GM23338 (cell line): ENCODE measurements around the gene GRAMD4. TPM values are rescaled to one million over a fixed set of nuclear protein-coding genes. Genes with fewer than 3 reads are reported as not detected.

ENCODE experiments used
- ATAC-seq: fragments of 200-7000 bp; cut with Tn5 transposase; 3 replicates; pipeline ENCODE4 v1.9.1; 2020
- DNase-seq: peaks from one replicate; pipeline ENCODE4 v3.0.0-alpha.2; 2015; ENCODE audit warnings: low spot score
- H2AFZ ChIP-seq: fragments of 200-600 bp; sonication (generic); 2 replicates; pipeline ENCODE4 v1.8.0; 2016; ENCODE audit warnings: antibody characterized with exemption, mild to moderate bottlenecking, moderate library complexity
- H3F3A ChIP-seq: fragments of 200-600 bp; sonication (generic); replicated peaks from 2 replicates; pipeline ENCODE4 v1.8.0; 2017; ENCODE audit warnings: antibody characterized with exemption, mixed run types, low read depth
- H3K27ac ChIP-seq: fragments of 200-600 bp; sonication (generic); 2 replicates; pipeline ENCODE4 v1.6.1; 2016; ENCODE audit warnings: low read depth
- H3K27me3 ChIP-seq: fragments of 200-600 bp; sonication (generic); 2 replicates; pipeline ENCODE4 v1.8.0; 2016; ENCODE audit warnings: mild to moderate bottlenecking, mixed run types, moderate library complexity; ENCODE audit not compliant: insufficient read depth
- H3K36me3 ChIP-seq: fragments of 200-600 bp; sonication (generic); 2 replicates; pipeline ENCODE4 v1.8.0; 2016; ENCODE audit warnings: mild to moderate bottlenecking; ENCODE audit not compliant: insufficient read depth
- H3K4me1 ChIP-seq: fragments of 200-600 bp; sonication (generic); 2 replicates; pipeline ENCODE4 v1.8.0; 2016; ENCODE audit warnings: mild to moderate bottlenecking, moderate library complexity; ENCODE audit not compliant: insufficient read depth
- H3K4me2 ChIP-seq: fragments of 200-600 bp; sonication (generic); 2 replicates; pipeline ENCODE4 v1.7.1; 2017; ENCODE audit warnings: mixed run types
- H3K4me3 ChIP-seq: fragments of 200-600 bp; sonication (generic); 2 replicates; pipeline ENCODE4 v1.6.1; 2016; ENCODE audit warnings: mixed run types
- H3K79me2 ChIP-seq: fragments of 200-600 bp; sonication (generic); replicated peaks from 2 replicates; pipeline ENCODE4 v1.8.0; 2017; ENCODE audit warnings: mild to moderate bottlenecking; ENCODE audit not compliant: insufficient read depth
- H3K9me2 ChIP-seq: fragments of 200-600 bp; sonication (generic); 2 replicates; pipeline ENCODE4 v1.8.0; 2017; ENCODE audit not compliant: insufficient read depth
- H4K20me1 ChIP-seq: fragments of 200-600 bp; sonication (generic); replicated peaks from 2 replicates; pipeline ENCODE4 v1.8.0; 2017; ENCODE audit warnings: mild to moderate bottlenecking; ENCODE audit not compliant: insufficient read depth
- H3K27ac Mint-ChIP-seq: 2 replicates; pipeline ENCODE4 v1.8.0; 2020; ENCODE audit warnings: inconsistent platforms, mild to moderate bottlenecking, moderate library complexity, mixed read lengths
- H3K27me3 Mint-ChIP-seq: 3 replicates; pipeline ENCODE4 v1.8.0; 2022; ENCODE audit warnings: low read depth, mild to moderate bottlenecking, moderate library complexity, mixed read lengths, inconsistent platforms; ENCODE audit not compliant: insufficient read depth, poor library complexity
- H3K36me3 Mint-ChIP-seq: 3 replicates; pipeline ENCODE4 v1.8.0; 2021; ENCODE audit warnings: low read depth, mild to moderate bottlenecking, inconsistent platforms, moderate library complexity, mixed read lengths
- H3K4me1 Mint-ChIP-seq: 3 replicates; pipeline ENCODE4 v1.8.0; 2020; ENCODE audit warnings: mild to moderate bottlenecking, inconsistent platforms, mixed read lengths
- H3K4me3 Mint-ChIP-seq: 3 replicates; pipeline ENCODE4 v1.8.0; 2021; ENCODE audit warnings: moderate library complexity, mild to moderate bottlenecking, inconsistent platforms, mixed read lengths
- H3K9me3 Mint-ChIP-seq: 3 replicates; pipeline ENCODE4 v1.8.0; 2020; ENCODE audit warnings: moderate library complexity, mild to moderate bottlenecking, inconsistent platforms, mixed read lengths
- EZH2 ChIP-seq: fragments of 200-600 bp; sonication (generic); IDR thresholded peaks from one replicate; pipeline ENCODE4 v1.8.0; 2017; ENCODE audit warnings: antibody characterized with exemption, mild to moderate bottlenecking, low read depth; ENCODE audit not compliant: unreplicated experiment
- EZH2phosphoT487 ChIP-seq: fragments of 200-600 bp; sonication (generic); IDR thresholded peaks from one replicate; pipeline ENCODE4 v1.8.1; 2018; ENCODE audit warnings: antibody characterized with exemption; ENCODE audit not compliant: unreplicated experiment
- JUNB ChIP-seq: IDR thresholded peaks from one replicate; pipeline ENCODE4 v1.6.1; 2016; ENCODE audit warnings: antibody characterized with exemption; ENCODE audit not compliant: unreplicated experiment
- NANOG ChIP-seq: IDR thresholded peaks from 2 replicates; pipeline ENCODE4 v1.6.1; 2016; ENCODE audit warnings: antibody characterized with exemption, borderline replicate concordance
- POLR2AphosphoS5 ChIP-seq: IDR thresholded peaks from 2 replicates; pipeline ENCODE4 v1.6.1; 2016; ENCODE audit warnings: antibody characterized with exemption, low read depth
- STAT1 ChIP-seq: IDR thresholded peaks from one replicate; pipeline ENCODE4 v1.6.1; 2016; ENCODE audit warnings: antibody characterized with exemption; ENCODE audit not compliant: unreplicated experiment
- ZNF114 ChIP-seq: fragments of 250-450 bp; sonication (Bioruptor Pico); IDR thresholded peaks from 2 replicates; pipeline ENCODE4 v1.5.0; 2020; ENCODE audit warnings: mild to moderate bottlenecking, moderate library complexity
- ZNF331 ChIP-seq: fragments of 250-450 bp; sonication (Bioruptor Pico); IDR thresholded peaks from 2 replicates; pipeline ENCODE4 v1.5.0; 2020; ENCODE audit warnings: low read depth, mild to moderate bottlenecking, moderate library complexity
- polyA plus RNA-seq: library from polyadenylated mRNA; unstranded; fragments of >200 nt; fragmentation: Nextera tagmentation; extraction: Ambion mirVana; gene quantifications from 2 replicates; pipeline ENCODE4 v1.2.1, GENCODE V29; 2016
- total RNA-seq: library from RNA; depleted of rRNA; stranded (reverse); fragments of >200 nt; shearing (Covaris generic); gene quantifications from 2 replicates; pipeline ENCODE4 v1.2.3, GENCODE V29; 2014
- TF ChIP-seq, protein P1 (sequence below): IDR thresholded peaks from 2 replicates; pipeline ENCODE4 v1.6.1; 2016; ENCODE audit warnings: antibody characterized with exemption
- TF ChIP-seq, protein P2 (sequence below): IDR thresholded peaks from one replicate; pipeline ENCODE4 v1.6.1; 2018; ENCODE audit warnings: antibody characterized with exemption; ENCODE audit not compliant: unreplicated experiment
- TF ChIP-seq, protein P3 (sequence below), 2 experiments: fragments of 200-600 bp in 1 of 2; sonication (generic) in 1 of 2; conservative IDR thresholded peaks; 2 replicates each; pipeline versions ENCODE4 v1.5.1 to v1.6.1; 2016 to 2017; ENCODE audit warnings: antibody characterized with exemption in 2 of 2, low read depth in 2 of 2, mild to moderate bottlenecking in 2 of 2, moderate library complexity in 1 of 2

Gene GRAMD4
- total and polyA plus RNA-seq, 2 experiments from 2014 or later, result 2.7 to 81.8 TPM

DNA sequence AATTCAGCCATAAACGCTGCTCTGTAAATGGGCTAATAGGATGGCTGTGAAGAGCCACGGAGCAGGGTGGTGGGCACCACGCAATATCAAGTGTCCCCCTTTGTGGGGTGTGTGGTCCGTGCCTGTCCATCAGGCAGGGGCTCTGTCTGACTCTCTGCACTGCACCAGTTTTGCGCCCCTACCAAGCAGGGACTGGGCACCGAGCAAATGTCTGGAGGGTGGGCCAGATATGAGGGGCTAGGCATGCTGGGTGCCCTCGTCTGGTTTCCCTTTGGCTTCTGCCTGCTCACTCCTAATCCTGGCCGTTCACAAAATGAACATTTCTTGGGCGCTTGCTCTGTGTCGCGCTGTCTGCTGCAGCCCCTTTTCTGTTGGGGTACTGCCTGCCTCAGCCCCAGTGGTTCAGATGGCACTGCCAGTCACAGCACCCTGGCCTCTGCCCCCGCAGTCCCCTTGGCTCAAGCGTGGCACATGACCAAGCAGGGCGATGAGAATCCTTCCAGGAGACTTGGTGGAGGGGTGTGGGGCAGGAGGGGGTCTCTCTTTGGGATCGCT, 45.7 kb upstream of the GRAMD4 start (continued):
- TF ChIP-seq STAT1, result no peak
- no peak for TF ChIP-seq EZH2
- TF ChIP-seq, protein P1, sequence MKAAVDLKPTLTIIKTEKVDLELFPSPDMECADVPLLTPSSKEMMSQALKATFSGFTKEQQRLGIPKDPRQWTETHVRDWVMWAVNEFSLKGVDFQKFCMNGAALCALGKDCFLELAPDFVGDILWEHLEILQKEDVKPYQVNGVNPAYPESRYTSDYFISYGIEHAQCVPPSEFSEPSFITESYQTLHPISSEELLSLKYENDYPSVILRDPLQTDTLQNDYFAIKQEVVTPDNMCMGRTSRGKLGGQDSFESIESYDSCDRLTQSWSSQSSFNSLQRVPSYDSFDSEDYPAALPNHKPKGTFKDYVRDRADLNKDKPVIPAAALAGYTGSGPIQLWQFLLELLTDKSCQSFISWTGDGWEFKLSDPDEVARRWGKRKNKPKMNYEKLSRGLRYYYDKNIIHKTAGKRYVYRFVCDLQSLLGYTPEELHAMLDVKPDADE, result no peak
- TF ChIP-seq ZNF331 (CRISPR knock-in tag), result no peak
- TF ChIP-seq JUNB, result no peak
- TF ChIP-seq, protein P2, sequence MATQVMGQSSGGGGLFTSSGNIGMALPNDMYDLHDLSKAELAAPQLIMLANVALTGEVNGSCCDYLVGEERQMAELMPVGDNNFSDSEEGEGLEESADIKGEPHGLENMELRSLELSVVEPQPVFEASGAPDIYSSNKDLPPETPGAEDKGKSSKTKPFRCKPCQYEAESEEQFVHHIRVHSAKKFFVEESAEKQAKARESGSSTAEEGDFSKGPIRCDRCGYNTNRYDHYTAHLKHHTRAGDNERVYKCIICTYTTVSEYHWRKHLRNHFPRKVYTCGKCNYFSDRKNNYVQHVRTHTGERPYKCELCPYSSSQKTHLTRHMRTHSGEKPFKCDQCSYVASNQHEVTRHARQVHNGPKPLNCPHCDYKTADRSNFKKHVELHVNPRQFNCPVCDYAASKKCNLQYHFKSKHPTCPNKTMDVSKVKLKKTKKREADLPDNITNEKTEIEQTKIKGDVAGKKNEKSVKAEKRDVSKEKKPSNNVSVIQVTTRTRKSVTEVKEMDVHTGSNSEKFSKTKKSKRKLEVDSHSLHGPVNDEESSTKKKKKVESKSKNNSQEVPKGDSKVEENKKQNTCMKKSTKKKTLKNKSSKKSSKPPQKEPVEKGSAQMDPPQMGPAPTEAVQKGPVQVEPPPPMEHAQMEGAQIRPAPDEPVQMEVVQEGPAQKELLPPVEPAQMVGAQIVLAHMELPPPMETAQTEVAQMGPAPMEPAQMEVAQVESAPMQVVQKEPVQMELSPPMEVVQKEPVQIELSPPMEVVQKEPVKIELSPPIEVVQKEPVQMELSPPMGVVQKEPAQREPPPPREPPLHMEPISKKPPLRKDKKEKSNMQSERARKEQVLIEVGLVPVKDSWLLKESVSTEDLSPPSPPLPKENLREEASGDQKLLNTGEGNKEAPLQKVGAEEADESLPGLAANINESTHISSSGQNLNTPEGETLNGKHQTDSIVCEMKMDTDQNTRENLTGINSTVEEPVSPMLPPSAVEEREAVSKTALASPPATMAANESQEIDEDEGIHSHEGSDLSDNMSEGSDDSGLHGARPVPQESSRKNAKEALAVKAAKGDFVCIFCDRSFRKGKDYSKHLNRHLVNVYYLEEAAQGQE, result no peak
- TF ChIP-seq NANOG, result no peak

DNA sequence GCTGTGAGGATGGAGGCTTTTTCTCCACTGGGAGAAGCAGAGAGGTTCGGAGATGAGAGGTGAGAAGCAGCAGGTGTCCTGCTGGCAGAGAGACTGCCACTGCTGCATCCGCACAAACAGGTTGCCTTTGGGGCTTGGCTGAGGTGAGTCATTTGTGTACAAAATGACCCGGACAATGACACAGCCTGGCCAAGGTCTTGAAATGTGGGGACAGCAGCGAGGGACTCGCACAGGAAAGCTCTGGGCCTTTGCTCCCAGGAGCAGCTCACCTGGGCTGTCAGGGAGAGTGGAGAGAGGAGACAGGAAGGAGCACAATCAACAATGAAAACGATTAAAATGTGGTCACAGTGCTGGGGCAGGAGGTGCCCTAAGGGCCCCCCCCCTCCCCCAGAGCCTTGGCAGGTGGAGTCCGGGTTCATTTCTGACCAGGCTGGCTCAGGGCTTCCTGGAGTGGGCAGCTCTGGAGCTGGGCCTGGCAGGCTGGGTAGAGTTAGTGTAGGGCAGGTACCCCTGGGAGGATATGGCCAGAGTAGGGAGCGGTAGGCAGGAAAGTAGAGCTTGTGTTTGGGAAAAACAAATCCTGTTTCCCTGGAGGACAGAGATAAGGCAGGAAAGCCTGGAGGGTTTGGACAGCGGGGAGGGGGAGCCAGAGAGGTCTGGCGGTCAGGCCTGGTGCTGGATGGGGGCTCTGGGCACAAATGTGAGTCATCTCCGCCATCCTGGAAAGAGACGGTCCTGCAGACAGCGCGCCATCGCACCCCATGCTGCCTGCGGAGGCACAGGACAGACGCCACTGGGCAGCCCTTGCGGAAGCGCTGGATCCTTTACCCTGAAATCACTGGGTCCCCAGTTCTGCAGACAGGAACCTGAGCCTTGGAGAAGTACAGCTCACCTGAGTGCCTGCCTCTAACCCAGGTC, 44.9 kb upstream of the GRAMD4 start:
- ATAC-seq (peak; percentile 14), DNase-seq (peak; percentile 41)
- no peaks in the 10 kb centered on the region for H3K9me2 ChIP-seq
- H3K36me3 ChIP-seq, result no peaks in the 10 kb centered on the region
- no peaks in the 10 kb centered on the region for H3F3A ChIP-seq
- no peak overlapping the region for H3K27ac Mint-ChIP-seq
- H3K4me3 ChIP-seq, result peak overlapping the region; percentile 66
- peak overlapping the region; percentile 95 for H2AFZ ChIP-seq
- no peak overlapping the region for H3K27ac ChIP-seq
- H3K4me1 ChIP-seq, result peaks cover 11% of the 10 kb centered on the region; the same call in 1 of the 2 replicates
- peaks cover 12% of the 10 kb centered on the region for H3K27me3 ChIP-seq
- H3K4me3 Mint-ChIP-seq, result peak overlapping the region; percentile 75
- peak overlapping the region; percentile 82 for H3K4me2 ChIP-seq
- H3K36me3 Mint-ChIP-seq, result peaks cover 6% of the 10 kb centered on the region; the same call in 2 of the 3 replicates
- H3K79me2 ChIP-seq, result peaks cover 14% of the 10 kb centered on the region; the same call in 1 of the 2 replicates
- TF ChIP-seq, protein P3, sequence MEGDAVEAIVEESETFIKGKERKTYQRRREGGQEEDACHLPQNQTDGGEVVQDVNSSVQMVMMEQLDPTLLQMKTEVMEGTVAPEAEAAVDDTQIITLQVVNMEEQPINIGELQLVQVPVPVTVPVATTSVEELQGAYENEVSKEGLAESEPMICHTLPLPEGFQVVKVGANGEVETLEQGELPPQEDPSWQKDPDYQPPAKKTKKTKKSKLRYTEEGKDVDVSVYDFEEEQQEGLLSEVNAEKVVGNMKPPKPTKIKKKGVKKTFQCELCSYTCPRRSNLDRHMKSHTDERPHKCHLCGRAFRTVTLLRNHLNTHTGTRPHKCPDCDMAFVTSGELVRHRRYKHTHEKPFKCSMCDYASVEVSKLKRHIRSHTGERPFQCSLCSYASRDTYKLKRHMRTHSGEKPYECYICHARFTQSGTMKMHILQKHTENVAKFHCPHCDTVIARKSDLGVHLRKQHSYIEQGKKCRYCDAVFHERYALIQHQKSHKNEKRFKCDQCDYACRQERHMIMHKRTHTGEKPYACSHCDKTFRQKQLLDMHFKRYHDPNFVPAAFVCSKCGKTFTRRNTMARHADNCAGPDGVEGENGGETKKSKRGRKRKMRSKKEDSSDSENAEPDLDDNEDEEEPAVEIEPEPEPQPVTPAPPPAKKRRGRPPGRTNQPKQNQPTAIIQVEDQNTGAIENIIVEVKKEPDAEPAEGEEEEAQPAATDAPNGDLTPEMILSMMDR (conservative IDR thresholded peaks at IDR 0.05; ENCODE audit: low read depth in 2 of 2), result no peak
- no peak for TF ChIP-seq NANOG
- TF ChIP-seq EZH2phosphoT487, result no peak
- no peak for TF ChIP-seq ZNF114
- no peak for TF ChIP-seq POLR2AphosphoS5
- TF ChIP-seq, protein P1, result no peak
- no peak for TF ChIP-seq JUNB
- H4K20me1 ChIP-seq, result 0 out of 2 replicates have a peak, but pooled peaks cover 4% of the 10 kb centered on the region
- H3K4me1 Mint-ChIP-seq, result peaks cover 41% of the 10 kb centered on the region
- H3K9me3 Mint-ChIP-seq, result peaks cover 17% of the 10 kb centered on the region
- peaks cover 25% of the 10 kb centered on the region for H3K27me3 Mint-ChIP-seq
